OCI-LY7 (cell line): ENCODE data around the gene BMPR2. TPM values are rescaled to one million over a fixed set of nuclear protein-coding genes. Genes with fewer than 3 reads are reported as not detected.
"Not testable (repeated sequence)": the region's sequence is repeated elsewhere in the genome, so short reads cannot be mapped to it uniquely, and the experiment has no call there.

Experiments used
- BruUV-seq: library from RNA; stranded (reverse); fragments of 400-500 nt; replicated peaks from 2 replicates; lab custom pipeline; 2021; lab: Mats Ljungman, UMichigan
- CTCF ChIA-PET: fragments of 300-600 bp; sonication (Branson Sonifier 250); formaldehyde crosslinking; loops from one replicate; lab custom pipeline; 2022; ENCODE audit warnings: antibody characterized with exemption; ENCODE audit not compliant: unreplicated experiment; lab: Charles Lee
- POLR2A ChIA-PET: fragments of 300-600 bp; sonication (Branson Sonifier 250); formaldehyde crosslinking; loops from one replicate; lab custom pipeline; 2022; ENCODE audit warnings: antibody characterized with exemption; lab: Charles Lee
- DNase-seq: peaks from one replicate; pipeline ENCODE4 v3.0.0-alpha.2; 2015; ENCODE audit warnings: low spot score
- H2AFZ ChIP-seq: fragments of 200-600 bp; sonication (generic), shearing (Covaris generic); 2 replicates; pipeline ENCODE4 v1.6.1; 2014; ENCODE audit warnings: mild to moderate bottlenecking, antibody characterized with exemption, low read length, moderate library complexity
- H3K27ac ChIP-seq: fragments of 200-600 bp; sonication (generic); 2 replicates; pipeline ENCODE4 v1.5.1; 2014; ENCODE audit warnings: mixed run types, low read depth, mild to moderate bottlenecking, moderate library complexity, low read length, inconsistent platforms; ENCODE audit not compliant: poor library complexity, severe bottlenecking
- H3K36me3 ChIP-seq: fragments of 200-600 bp; sonication (generic); 2 replicates; pipeline ENCODE4 v1.6.1; 2014; ENCODE audit warnings: mild to moderate bottlenecking, antibody characterized with exemption, low read length, moderate library complexity, mixed read lengths; ENCODE audit not compliant: insufficient read depth
- H3K4me1 ChIP-seq: fragments of 200-600 bp; sonication (generic); 2 replicates; pipeline ENCODE4 v1.5.1; 2014; ENCODE audit warnings: mild to moderate bottlenecking, low read length; ENCODE audit not compliant: insufficient read depth, poor library complexity, severe bottlenecking
- H3K4me2 ChIP-seq: fragments of 200-600 bp; sonication (generic); 2 replicates; pipeline ENCODE4 v1.6.1; 2014; ENCODE audit warnings: mild to moderate bottlenecking, low read length
- H3K4me3 ChIP-seq: fragments of 200-600 bp; sonication (generic); 2 replicates; pipeline ENCODE4 v1.5.1; 2014; ENCODE audit warnings: mild to moderate bottlenecking, low read depth, low read length; ENCODE audit not compliant: poor library complexity, severe bottlenecking
- H3K79me2 ChIP-seq: fragments of 200-600 bp; sonication (generic); 2 replicates; pipeline ENCODE4 v1.6.1; 2016; ENCODE audit warnings: low read depth, mild to moderate bottlenecking, low read length, moderate library complexity, mixed read lengths; ENCODE audit not compliant: insufficient read depth
- H3K9me2 ChIP-seq: fragments of 200-600 bp; sonication (generic); 2 replicates; pipeline ENCODE4 v1.6.1; 2016; ENCODE audit warnings: mild to moderate bottlenecking, low read length, mixed read lengths; ENCODE audit not compliant: insufficient read depth
- H3K9me3 ChIP-seq: fragments of 200-600 bp; sonication (generic); 2 replicates; pipeline ENCODE4 v1.6.1; 2014; ENCODE audit warnings: mild to moderate bottlenecking, mixed run types, low read length, mixed read lengths
- H4K20me1 ChIP-seq: fragments of 200-600 bp; sonication (generic); 2 replicates; pipeline ENCODE4 v1.6.1; 2014; ENCODE audit warnings: mild to moderate bottlenecking, antibody characterized with exemption, low read length, moderate library complexity, mixed read lengths; ENCODE audit not compliant: insufficient read depth
- EZH2phosphoT487 ChIP-seq: fragments of 200-600 bp; sonication (generic); IDR thresholded peaks from 2 replicates; pipeline ENCODE4 v1.6.1; 2018; ENCODE audit warnings: low read depth, borderline replicate concordance, mild to moderate bottlenecking, mixed run types, antibody characterized with exemption, low read length, moderate library complexity, mixed read lengths
- intact Hi-C: fragments of 100-400 bp; cut with micrococcal nuclease; formaldehyde crosslinking; loops from one replicate; pipeline ENCODE4 v1.10.0; 2022; ENCODE audit not compliant: unreplicated experiment
- total RNA-seq, 2 experiments: library from RNA; depleted of rRNA in 1 of 2; stranded (reverse); fragments of >200 nt in 1 of 2; shearing (Covaris generic) in 1 of 2; gene quantifications; 2 replicates each; pipeline ENCODE4 v1.2.3, GENCODE V29; 2014 to 2022
- TF ChIP-seq, protein P1 (sequence below): fragments of 200-600 bp; sonication (generic); conservative IDR thresholded peaks from 2 replicates; pipeline ENCODE4 v1.5.1; 2014; ENCODE audit warnings: mild to moderate bottlenecking, antibody characterized with exemption, low read length, moderate library complexity, mixed read lengths

Gene BMPR2
- total RNA-seq, 2 experiments from 2014 or later, result 4.3 to 14.7 TPM

DNA sequence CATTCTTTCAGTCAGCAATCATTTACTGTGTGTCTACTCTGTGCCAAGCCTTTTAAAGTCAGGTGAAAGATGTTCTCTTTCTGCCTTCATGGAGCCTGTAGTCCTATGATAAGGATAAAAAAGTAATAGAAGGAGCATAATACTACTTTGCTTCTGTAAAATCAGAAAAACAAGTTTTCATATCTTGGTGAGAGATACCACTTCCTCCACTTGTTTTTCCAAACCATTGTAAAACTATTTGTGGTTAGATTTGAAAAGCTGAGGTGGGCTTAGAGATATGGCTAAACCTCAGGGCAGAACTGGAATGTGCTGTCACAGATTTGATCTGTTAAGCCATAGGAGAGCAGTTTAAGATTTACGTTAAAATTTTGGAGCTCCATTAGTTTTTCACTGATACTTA is 153.9 kb downstream of the BMPR2 start:
- DNase-seq, result no peak
- intact Hi-C loops, result no loop called here
- ChIA-PET CTCF (no interaction called here), POLR2A (interaction anchor here (0.6 kb wide), 1 partner anchor 170 kb away, joined by 3 read pairs; no protein-coding TSS in a partner anchor)
- Histone ChIP-seq H3K4me2 (no peak overlapping the region), H3K4me3 (no peak overlapping the region), H4K20me1 (no peaks in the 10 kb centered on the region), H3K79me2 (no peaks in the 10 kb centered on the region), H2AFZ (no peak overlapping the region), H3K9me3 (no peaks in the 10 kb centered on the region), H3K4me1 (no peaks in the 10 kb centered on the region), H3K27ac (no peak overlapping the region), H3K9me2 (no peaks in the 10 kb centered on the region), H3K36me3 (peaks cover 4% of the 10 kb centered on the region; the same call in 1 of the 2 replicates)
- no TSS peak for BruUV-seq
- TF ChIP-seq EZH2phosphoT487, result no peak
- TF ChIP-seq, protein P1, sequence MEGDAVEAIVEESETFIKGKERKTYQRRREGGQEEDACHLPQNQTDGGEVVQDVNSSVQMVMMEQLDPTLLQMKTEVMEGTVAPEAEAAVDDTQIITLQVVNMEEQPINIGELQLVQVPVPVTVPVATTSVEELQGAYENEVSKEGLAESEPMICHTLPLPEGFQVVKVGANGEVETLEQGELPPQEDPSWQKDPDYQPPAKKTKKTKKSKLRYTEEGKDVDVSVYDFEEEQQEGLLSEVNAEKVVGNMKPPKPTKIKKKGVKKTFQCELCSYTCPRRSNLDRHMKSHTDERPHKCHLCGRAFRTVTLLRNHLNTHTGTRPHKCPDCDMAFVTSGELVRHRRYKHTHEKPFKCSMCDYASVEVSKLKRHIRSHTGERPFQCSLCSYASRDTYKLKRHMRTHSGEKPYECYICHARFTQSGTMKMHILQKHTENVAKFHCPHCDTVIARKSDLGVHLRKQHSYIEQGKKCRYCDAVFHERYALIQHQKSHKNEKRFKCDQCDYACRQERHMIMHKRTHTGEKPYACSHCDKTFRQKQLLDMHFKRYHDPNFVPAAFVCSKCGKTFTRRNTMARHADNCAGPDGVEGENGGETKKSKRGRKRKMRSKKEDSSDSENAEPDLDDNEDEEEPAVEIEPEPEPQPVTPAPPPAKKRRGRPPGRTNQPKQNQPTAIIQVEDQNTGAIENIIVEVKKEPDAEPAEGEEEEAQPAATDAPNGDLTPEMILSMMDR, result no peak

DNA sequence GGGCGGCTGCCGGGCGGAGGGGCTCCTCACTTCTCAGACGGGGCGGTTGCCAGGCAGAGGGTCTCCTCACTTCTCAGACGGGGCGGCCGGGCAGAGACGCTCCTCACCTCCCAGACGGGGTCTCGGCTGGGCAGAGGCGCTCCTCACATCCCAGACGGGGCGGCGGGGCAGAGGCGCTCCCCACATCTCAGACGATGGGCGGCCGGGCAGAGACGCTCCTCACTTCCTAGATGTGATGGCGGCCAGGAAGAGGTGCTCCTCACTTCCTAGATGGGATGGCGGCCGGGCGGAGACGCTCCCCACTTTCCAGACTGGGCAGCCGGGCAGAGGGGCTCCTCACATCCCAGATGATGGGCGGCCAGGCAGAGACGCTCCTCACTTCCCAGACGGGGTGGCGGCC is 159.2 kb downstream of the BMPR2 start:
- intact Hi-C loops, BruUV-seq, H3K4me1 ChIP-seq, DNase-seq, H3K36me3 ChIP-seq, H3K4me3 ChIP-seq, H3K79me2 ChIP-seq, H4K20me1 ChIP-seq, H3K9me3 ChIP-seq, CTCF ChIA-PET, H2AFZ ChIP-seq, H3K27ac ChIP-seq, H3K4me2 ChIP-seq, H3K9me2 ChIP-seq: not testable (repeated sequence)
- POLR2A ChIA-PET, result interaction anchor here (0.8 kb wide), 1 partner anchor 26 kb away, joined by 3 read pairs; no protein-coding TSS in a partner anchor

DNA sequence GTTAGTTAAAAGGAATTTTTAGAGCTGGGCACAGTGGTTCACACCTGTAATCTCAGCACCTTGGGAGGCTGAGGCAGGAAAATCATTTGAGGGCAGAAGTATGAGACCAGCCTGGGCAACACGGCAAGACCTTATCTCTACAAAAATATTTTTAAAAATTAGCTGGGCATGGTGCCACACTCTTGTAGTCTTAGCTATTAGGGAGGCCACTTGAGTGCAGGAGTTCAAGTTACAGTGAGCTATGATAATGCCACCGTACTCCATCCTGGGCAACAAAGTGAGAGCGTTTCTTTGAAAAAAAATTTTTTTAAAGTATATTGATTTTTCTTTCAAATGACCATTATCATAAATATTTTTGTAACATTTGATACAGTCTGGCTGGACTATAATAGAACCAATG is 165.0 kb downstream of the BMPR2 start:
- H3K4me2 ChIP-seq, result no peak overlapping the region
- CTCF ChIA-PET, result no interaction called here
- H3K36me3 ChIP-seq, result no peaks in the 10 kb centered on the region
- no peaks in the 10 kb centered on the region for H3K9me3 ChIP-seq
- POLR2A ChIA-PET, result no interaction called here
- H3K4me1 ChIP-seq, result no peaks in the 10 kb centered on the region
- TF ChIP-seq, protein P1, result no peak
- no peak for TF ChIP-seq EZH2phosphoT487
- H3K27ac ChIP-seq, result no peak overlapping the region
- no peaks in the 10 kb centered on the region for H4K20me1 ChIP-seq
- no peak overlapping the region for H2AFZ ChIP-seq
- H3K79me2 ChIP-seq, result no peaks in the 10 kb centered on the region
- H3K4me3 ChIP-seq, result no peak overlapping the region
- intact Hi-C loops, result no loop called here
- no peaks in the 10 kb centered on the region for H3K9me2 ChIP-seq
- no peak for DNase-seq
- BruUV-seq, result no TSS peak
